ENCODE data around the gene ARHGAP21.

The ARHGAP21 gene

DNA sequence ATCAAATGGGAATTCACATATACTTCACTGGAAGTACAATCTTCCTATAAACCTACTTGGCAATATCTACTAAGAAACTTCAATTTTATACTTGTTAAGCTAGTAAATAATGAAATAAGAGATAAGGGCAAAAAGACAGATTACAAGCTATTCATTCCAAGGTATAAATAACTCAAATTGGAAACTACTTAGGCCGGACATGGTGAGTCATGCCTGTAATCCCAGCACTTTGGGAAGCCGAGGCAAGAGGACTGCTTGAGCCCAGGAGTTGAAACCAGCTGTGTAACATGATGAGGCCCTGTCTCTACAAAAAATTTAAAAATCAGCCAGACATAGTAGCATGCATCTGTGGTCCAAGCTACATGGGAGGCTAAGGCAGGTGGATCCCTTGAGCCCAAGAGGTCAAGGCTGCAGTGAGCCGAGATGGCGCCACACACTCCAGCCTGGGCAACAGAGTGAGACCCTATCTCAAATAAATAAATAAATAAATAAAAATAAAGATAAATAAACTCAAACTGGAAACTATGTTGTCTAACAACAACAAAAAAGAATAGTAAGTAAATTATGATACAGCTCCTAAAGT, 37.6 kb downstream of the ARHGAP21 start:
- Histone ChIP-seq H3K27me3 (no peaks in the 10 kb centered on the region), H3K4me1 (peaks cover 0 to 18% (median 5%) of the 10 kb centered on the region in 10 experiments; a peak in 7 of 20 replicates), H3K4me2 (no peak overlapping the region), H3K9me3 (replicated peaks in 1 of 11) (peaks cover 0 to 28% (median 10%) of the 10 kb centered on the region in 11 experiments; a peak in 12 of 22 replicates), H3K9ac (no peak overlapping the region), H4K20me1 (peaks cover 0 to 65% (median 7%) of the 10 kb centered on the region in 11 experiments; a peak in 8 of 22 replicates), H3K36me3 (peaks cover 0 to 19% (median 9%) of the 10 kb centered on the region in 11 experiments; a peak in 11 of 22 replicates), H3K4me3 (no peak overlapping the region), H3K27ac (no peak overlapping the region)
- no peak for TF ChIP-seq Cebpa-rat (IDR thresholded peaks at IDR 0.05)

DNA sequence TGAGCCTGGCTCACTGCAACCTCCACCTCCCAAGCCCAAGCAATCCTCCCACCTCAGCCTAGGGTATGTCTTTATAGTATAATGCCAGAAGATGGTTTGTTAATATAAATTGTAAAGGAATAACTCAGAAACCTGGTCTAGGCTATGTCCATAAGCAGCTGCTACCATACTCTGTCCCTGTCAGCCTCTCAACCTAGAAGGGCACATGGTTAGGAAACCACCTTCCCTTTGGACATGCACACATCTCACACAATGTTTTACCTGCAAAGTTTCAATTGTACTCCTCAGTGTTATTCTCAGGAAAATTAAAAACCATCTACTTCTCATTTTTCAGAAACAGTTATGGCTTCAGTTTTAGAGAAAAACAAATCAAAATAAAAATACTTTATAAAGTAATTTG, 40.1 kb downstream of the ARHGAP21 start:
- Histone ChIP-seq H3K27me3 (no peaks in the 10 kb centered on the region), H3K9me3 (replicated peaks in 1 of 11) (peaks cover 12 to 38% (median 24%) of the 10 kb centered on the region in 11 experiments), H3K4me1 (peaks cover 0 to 18% (median 5%) of the 10 kb centered on the region in 10 experiments; a peak in 7 of 20 replicates), H4K20me1 (peaks cover 0 to 59% (median 5%) of the 10 kb centered on the region in 11 experiments; a peak in 9 of 22 replicates), H3K4me2 (no peak overlapping the region), H3K4me3 (no peak overlapping the region), H3K27ac (no peak overlapping the region), H3K36me3 (peaks cover 4 to 34% (median 17%) of the 10 kb centered on the region in 11 experiments; a peak in 16 of 22 replicates), H3K9ac (no peak overlapping the region)
- TF ChIP-seq Cebpa-rat (IDR thresholded peaks at IDR 0.05): no peak

DNA sequence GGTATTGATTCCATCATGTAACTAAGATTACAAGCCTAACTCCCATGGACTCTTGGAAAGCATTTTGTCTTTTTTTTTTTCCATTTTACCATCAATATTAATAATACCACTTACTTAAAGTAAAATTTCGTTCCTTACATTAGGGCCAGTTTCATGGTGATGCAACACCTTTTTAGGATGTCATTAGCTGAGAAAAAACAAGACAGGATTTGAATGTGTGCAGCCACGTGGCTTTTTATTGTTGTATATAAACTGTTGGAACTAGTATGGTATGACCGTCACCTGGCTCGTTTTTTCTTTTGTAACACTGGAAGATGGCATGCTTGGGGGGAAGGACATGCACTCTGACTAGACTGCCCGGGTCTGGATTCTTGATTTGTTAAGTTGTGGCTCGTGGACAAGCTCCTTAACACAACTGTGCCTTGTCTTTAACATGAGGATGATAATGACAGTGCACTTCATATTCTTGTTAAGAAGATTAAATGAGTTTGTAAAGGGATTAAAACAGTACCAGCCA, 42.1 kb downstream of the ARHGAP21 start:
- H3K9me3 ChIP-seq (replicated peaks in 1 of 11): peaks cover 12 to 42% (median 28%) of the 10 kb centered on the region in 11 experiments
- no peak overlapping the region for H3K4me3 ChIP-seq
- H3K9ac ChIP-seq: no peak overlapping the region
- H3K36me3 ChIP-seq: peaks cover 4 to 38% (median 14%) of the 10 kb centered on the region in 11 experiments; a peak in 16 of 22 replicates
- no peak for TF ChIP-seq Cebpa-rat (IDR thresholded peaks at IDR 0.05)
- H3K27ac ChIP-seq: no peak overlapping the region
- H4K20me1 ChIP-seq: peaks cover 0 to 64% (median 7%) of the 10 kb centered on the region in 11 experiments; a peak in 10 of 22 replicates
- H3K4me2 ChIP-seq: no peak overlapping the region
- H3K27me3 ChIP-seq: no peaks in the 10 kb centered on the region
- 0 out of 20 replicates have a peak, but pooled peaks cover 0 to under 1% (median 0%) of the 10 kb centered on the region in 10 experiments for H3K4me1 ChIP-seq

- no peak overlapping the region for H3K4me2 ChIP-seq
- no peak for TF ChIP-seq Cebpa-rat (IDR thresholded peaks at IDR 0.05)
These were observed 42.8 kb downstream of the ARHGAP21 start for GRCh38 chr10:24680647-24681524.

DNA sequence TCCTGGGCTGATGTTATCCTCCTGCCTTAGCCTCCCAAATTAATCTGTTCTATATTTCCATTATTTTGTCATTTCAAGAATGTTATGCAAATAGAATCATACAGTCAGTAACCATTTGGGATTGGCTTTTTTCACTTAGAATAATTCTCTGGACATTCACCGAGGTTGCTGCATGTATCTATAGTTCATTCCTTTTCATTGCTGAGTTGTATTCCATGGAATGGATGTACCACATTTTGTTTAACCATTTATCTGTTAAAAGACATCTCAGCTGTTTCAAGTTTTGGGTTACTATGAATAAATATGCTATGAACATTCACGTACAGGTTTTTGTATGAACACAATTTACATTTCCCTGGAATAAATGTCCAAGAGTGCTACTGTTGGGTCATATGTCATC, 44.9 kb downstream of the ARHGAP21 start:
- H3K9ac ChIP-seq: no peak overlapping the region
- TF ChIP-seq Cebpa-rat (IDR thresholded peaks at IDR 0.05): no peak
- no peaks in the 10 kb centered on the region for H3K4me1 ChIP-seq

More at GRCh38 chr10:24680647-24681524, 42.8 kb downstream of the ARHGAP21 start:
- no peaks in the 10 kb centered on the region for H3K27me3 ChIP-seq
- H3K9ac ChIP-seq: no peak overlapping the region
- peaks cover 12 to 42% (median 28%) of the 10 kb centered on the region in 11 experiments for H3K9me3 ChIP-seq (replicated peaks in 1 of 11)
- H3K4me3 ChIP-seq: no peak overlapping the region
- no peak overlapping the region for H3K27ac ChIP-seq
- H3K36me3 ChIP-seq: peaks cover 4 to 36% (median 13%) of the 10 kb centered on the region in 11 experiments; a peak in 16 of 22 replicates
- no peaks in the 10 kb centered on the region for H3K4me1 ChIP-seq
- H4K20me1 ChIP-seq: peaks cover 0 to 65% (median 9%) of the 10 kb centered on the region in 11 experiments; a peak in 10 of 22 replicates

DNA sequence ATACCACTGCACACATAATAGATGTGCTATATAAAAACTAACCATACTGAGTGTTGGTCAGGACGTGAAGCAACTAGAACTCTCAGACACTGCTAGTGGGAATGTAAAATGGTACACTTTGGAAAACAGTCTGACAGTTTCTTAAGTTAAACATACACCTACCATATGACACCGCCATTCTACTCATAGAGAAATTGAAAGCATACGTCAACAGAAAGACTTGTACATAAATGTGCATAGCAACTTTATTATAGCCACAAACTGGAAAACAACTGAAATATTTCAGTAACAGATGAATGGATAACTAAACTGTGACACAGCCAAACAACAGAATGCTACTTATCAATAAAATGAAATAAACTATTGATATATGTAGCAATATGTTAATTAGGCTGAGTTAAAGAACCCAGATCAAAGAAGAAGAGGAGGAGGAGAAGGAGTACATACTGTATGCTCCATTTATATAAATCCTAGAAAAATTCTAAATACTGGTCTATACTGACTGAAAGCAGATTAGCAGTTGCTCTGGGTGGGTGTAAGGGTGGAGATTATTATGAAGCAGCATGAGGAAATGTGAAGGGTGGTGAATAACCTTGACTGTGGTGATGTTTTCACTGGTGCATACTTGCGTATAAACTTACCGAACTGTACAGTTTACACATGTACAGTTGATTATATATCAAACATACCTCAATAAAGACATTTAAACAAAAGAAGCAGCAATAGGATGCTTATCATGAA, 48.6 kb downstream of the ARHGAP21 start:
- Histone ChIP-seq H3K27ac (no peak overlapping the region), H3K4me1 (peaks cover 0 to 10% (median 0%) of the 10 kb centered on the region in 10 experiments; a peak in 5 of 20 replicates), H3K9ac (no peak overlapping the region), H3K9me3 (replicated peaks in 1 of 11) (peaks cover 12 to 24% (median 15%) of the 10 kb centered on the region in 11 experiments), H3K4me3 (no peak overlapping the region), H3K4me2 (no peak overlapping the region), H3K36me3 (peaks cover 0 to 15% (median 10%) of the 10 kb centered on the region in 11 experiments; a peak in 12 of 22 replicates), H3K27me3 (no peaks in the 10 kb centered on the region), H4K20me1 (peaks cover 0 to 93% (median 32%) of the 10 kb centered on the region in 11 experiments; a peak in 16 of 22 replicates)
- TF ChIP-seq Cebpa-rat (IDR thresholded peaks at IDR 0.05): no peak

More for the DNA sequence above, 44.9 kb downstream of the ARHGAP21 start:
- Histone ChIP-seq H4K20me1 (peaks cover 0 to 76% (median 14%) of the 10 kb centered on the region in 11 experiments; a peak in 10 of 22 replicates), H3K36me3 (peaks cover 0 to 21% (median 9%) of the 10 kb centered on the region in 11 experiments; a peak in 13 of 22 replicates), H3K9me3 (replicated peaks in 1 of 11) (peaks cover 12 to 28% (median 18%) of the 10 kb centered on the region in 11 experiments), H3K4me2 (no peak overlapping the region), H3K4me3 (no peak overlapping the region), H3K27me3 (no peaks in the 10 kb centered on the region), H3K27ac (no peak overlapping the region)

DNA sequence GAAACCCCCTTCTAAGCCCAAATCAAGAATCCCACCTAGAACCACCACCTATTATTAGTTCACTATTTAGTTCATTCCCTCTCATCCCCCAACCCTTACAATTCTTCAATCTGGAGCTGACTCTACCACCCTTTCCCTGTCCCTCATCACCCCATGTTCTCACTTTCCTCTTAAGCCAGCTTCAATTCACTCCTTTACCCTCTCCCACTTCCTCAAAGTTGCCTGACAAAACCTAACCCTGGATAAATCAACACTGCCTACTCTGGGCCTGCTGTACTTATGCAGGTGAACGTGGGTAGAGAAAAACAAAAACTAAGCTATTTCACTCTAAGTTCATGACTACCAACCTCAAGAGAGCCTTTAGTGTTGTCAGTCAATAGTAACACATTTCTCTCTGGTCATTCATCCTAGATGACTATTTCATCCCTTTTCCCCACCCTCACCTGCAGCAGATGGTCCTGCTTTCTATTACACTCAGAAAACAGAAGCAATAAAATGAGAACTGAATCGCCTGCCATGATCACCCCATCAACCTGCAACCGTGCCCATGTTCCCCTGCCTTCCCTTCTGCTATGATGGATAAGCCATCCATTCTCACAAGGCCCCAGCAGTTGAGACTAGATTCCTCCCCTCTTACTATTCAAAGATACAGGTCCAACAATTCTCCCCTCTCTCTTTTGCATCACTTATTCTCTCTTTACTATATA, 52.6 kb downstream of the ARHGAP21 start:
- peaks cover 0 to 10% (median 0%) of the 10 kb centered on the region in 10 experiments; a peak in 6 of 20 replicates for H3K4me1 ChIP-seq

More for the DNA sequence above, 52.6 kb downstream of the ARHGAP21 start:
- H3K4me2 ChIP-seq: 0 out of 22 replicates have a peak overlapping the region, but pooled peaks of 1 of the 11 experiments have one; percentile 17
- peaks cover 0 to 5% (median 0%) of the 10 kb centered on the region in 11 experiments; a peak in 2 of 22 replicates for H3K9me3 ChIP-seq (replicated peaks in 1 of 11)
- no peak overlapping the region for H3K4me3 ChIP-seq
- H3K27me3 ChIP-seq: no peaks in the 10 kb centered on the region
- no peak overlapping the region for H3K9ac ChIP-seq
- no peak for TF ChIP-seq Cebpa-rat (IDR thresholded peaks at IDR 0.05)
- H3K36me3 ChIP-seq: peaks cover 6 to 33% (median 15%) of the 10 kb centered on the region in 11 experiments; a peak in 21 of 22 replicates
- no peak overlapping the region for H3K27ac ChIP-seq
- H4K20me1 ChIP-seq: peaks cover 0 to 70% (median 21%) of the 10 kb centered on the region in 11 experiments; a peak in 14 of 22 replicates

Measured in BLaER1 treated with 17β-estradiol and CSF1 and Interleukin-3, amounts not matched to agents 10 nM and 100 nM (cell line).